Neural cell (in vitro differentiated cells): ENCODE data around the gene CXorf58. TPM values are rescaled to one million over a fixed set of nuclear protein-coding genes. Genes with fewer than 3 reads are reported as not detected.
A peak's percentile ranks its signal among the peaks of the same experiment; 100 is the strongest.

ENCODE experiments used
- H2AFZ ChIP-seq: fragments of 200-600, 300-800 bp; sonication (generic), shearing (Covaris generic); 2 replicates; pipeline ENCODE4 v1.6.0; 2014; ENCODE audit warnings: low read depth, mild to moderate bottlenecking, antibody characterized with exemption, low read length, moderate library complexity
- H3F3A ChIP-seq: fragments of 200-600 bp; shearing (Covaris generic); 2 replicates; pipeline ENCODE4 v1.6.1; 2016; ENCODE audit warnings: mild to moderate bottlenecking, moderate library complexity, mixed read lengths, antibody characterized with exemption, low read length; ENCODE audit not compliant: insufficient read depth, poor library complexity, severe bottlenecking
- H3K27ac ChIP-seq: fragments of 200-600, 300-800 bp; sonication (generic), shearing (Covaris generic); 2 replicates; pipeline ENCODE4 v1.5.1; 2014; ENCODE audit warnings: mild to moderate bottlenecking, low read length, moderate library complexity
- H3K27me3 ChIP-seq: fragments of 300-800, 200-600 bp; sonication (generic), shearing (Covaris generic); 2 replicates; pipeline ENCODE4 v1.6.0; 2014; ENCODE audit warnings: mild to moderate bottlenecking, low read depth, low read length, moderate library complexity; ENCODE audit not compliant: insufficient read depth
- H3K36me3 ChIP-seq: fragments of 300-800, 200-600 bp; sonication (generic), shearing (Covaris generic); 2 replicates; pipeline ENCODE4 v1.5.1; 2014; ENCODE audit warnings: mild to moderate bottlenecking, antibody characterized with exemption, low read length, moderate library complexity; ENCODE audit not compliant: insufficient read depth
- H3K4me2 ChIP-seq: fragments of 300-800, 200-600 bp; sonication (generic), shearing (Covaris generic); 2 replicates; pipeline ENCODE4 v1.6.0; 2014; ENCODE audit warnings: mild to moderate bottlenecking, low read length
- H3K4me3 ChIP-seq: fragments of 300-800, 200-600 bp; sonication (generic), shearing (Covaris generic); 2 replicates; pipeline ENCODE4 v1.5.1; 2014; ENCODE audit warnings: mild to moderate bottlenecking, low read length, moderate library complexity
- H3K79me2 ChIP-seq: fragments of 200-600 bp; shearing (Covaris generic); replicated peaks from 2 replicates; pipeline ENCODE4 v1.6.0; 2014; ENCODE audit warnings: mild to moderate bottlenecking, low read length, moderate library complexity; ENCODE audit not compliant: insufficient read depth
- H3K9ac ChIP-seq: fragments of 300-800, 200-600 bp; sonication (generic), shearing (Covaris generic); 2 replicates; pipeline ENCODE4 v1.6.1; 2016; ENCODE audit warnings: mild to moderate bottlenecking, low read length, mixed read lengths
- H3K9me2 ChIP-seq: fragments of 200-600 bp; shearing (Covaris generic); 2 replicates; pipeline ENCODE4 v1.6.1; 2016; ENCODE audit warnings: mild to moderate bottlenecking, low read length, mixed read lengths; ENCODE audit not compliant: insufficient read depth
- H3K9me3 ChIP-seq: fragments of 200-600, 300-800 bp; sonication (generic), shearing (Covaris generic); 2 replicates; pipeline ENCODE4 v1.6.1; 2016; ENCODE audit warnings: mild to moderate bottlenecking, mixed run types, low read length, moderate library complexity, mixed read lengths
- H4K20me1 ChIP-seq: fragments of 200-600 bp; shearing (Covaris generic); 2 replicates; pipeline ENCODE4 v1.6.1; 2016; ENCODE audit warnings: mild to moderate bottlenecking, mixed run types; ENCODE audit not compliant: insufficient read depth
- CTCF ChIP-seq: fragments of 450-650 bp; IDR thresholded peaks from 2 replicates; pipeline ENCODE4 v1.5.1; 2014; ENCODE audit warnings: antibody characterized with exemption, mild to moderate bottlenecking, moderate library complexity; ENCODE audit not compliant: poor library complexity, severe bottlenecking
- EP300 ChIP-seq: fragments of 450-650 bp; conservative IDR thresholded peaks from 2 replicates; pipeline ENCODE4 v1.6.1; 2014; ENCODE audit warnings: antibody characterized with exemption, mild to moderate bottlenecking, moderate library complexity; ENCODE audit not compliant: poor library complexity, severe bottlenecking
- EZH2 ChIP-seq: fragments of 200-600, 300-800 bp; shearing (Covaris generic), sonication (generic); IDR thresholded peaks from 2 replicates; pipeline ENCODE4 v1.6.1; 2014; ENCODE audit warnings: antibody characterized with exemption, low read length, borderline replicate concordance, mild to moderate bottlenecking; ENCODE audit not compliant: insufficient read depth, poor library complexity, severe bottlenecking
- MXI1 ChIP-seq: fragments of 450-650 bp; conservative IDR thresholded peaks from 2 replicates; pipeline ENCODE4 v1.6.1; 2014; ENCODE audit warnings: antibody characterized with exemption, mild to moderate bottlenecking; ENCODE audit not compliant: poor library complexity, severe bottlenecking
- POLR2AphosphoS5 ChIP-seq: IDR thresholded peaks from 2 replicates; pipeline ENCODE4 v1.6.1; 2012
- RAD21 ChIP-seq: fragments of 450-650 bp; conservative IDR thresholded peaks from 2 replicates; pipeline ENCODE4 v1.6.1; 2014; ENCODE audit warnings: antibody characterized with exemption, mild to moderate bottlenecking, moderate library complexity
- SMC3 ChIP-seq: fragments of 450-650 bp; conservative IDR thresholded peaks from 2 replicates; pipeline ENCODE4 v1.6.1; 2014; ENCODE audit warnings: antibody characterized with exemption, mild to moderate bottlenecking, moderate library complexity; ENCODE audit not compliant: poor library complexity
- TAF1 ChIP-seq: IDR thresholded peaks from 2 replicates; pipeline ENCODE4 v1.6.1; 2012; ENCODE audit warnings: low read depth
- polyA plus RNA-seq: library from polyadenylated mRNA; depleted of rRNA; stranded (reverse); fragments of >200 nt; gene quantifications from 2 replicates; pipeline ENCODE4 v1.2.3, GENCODE V29; 2014
- TF ChIP-seq, protein P1 (sequence below): IDR thresholded peaks from 2 replicates; pipeline ENCODE4 v1.6.1; 2012; ENCODE audit warnings: borderline replicate concordance

CXorf58 gene
- polyA plus RNA-seq, 1 donor from 2014 or later = 0.14 TPM

- H3K27ac ChIP-seq = no peak overlapping the region
- H3K27me3 ChIP-seq = no peaks in the 10 kb centered on the region
- no peak overlapping the region for H3K4me3 ChIP-seq
- H4K20me1 ChIP-seq = no peaks in the 10 kb centered on the region
- no peaks in the 10 kb centered on the region for H3K79me2 ChIP-seq
- H3F3A ChIP-seq = no peaks in the 10 kb centered on the region
- no peak overlapping the region for H3K4me2 ChIP-seq
- no peaks in the 10 kb centered on the region for H3K9me2 ChIP-seq
- H3K9ac ChIP-seq = no peak overlapping the region
- H3K36me3 ChIP-seq = no peaks in the 10 kb centered on the region
- no peak for TF ChIP-seq TAF1
- TF ChIP-seq, protein P1, sequence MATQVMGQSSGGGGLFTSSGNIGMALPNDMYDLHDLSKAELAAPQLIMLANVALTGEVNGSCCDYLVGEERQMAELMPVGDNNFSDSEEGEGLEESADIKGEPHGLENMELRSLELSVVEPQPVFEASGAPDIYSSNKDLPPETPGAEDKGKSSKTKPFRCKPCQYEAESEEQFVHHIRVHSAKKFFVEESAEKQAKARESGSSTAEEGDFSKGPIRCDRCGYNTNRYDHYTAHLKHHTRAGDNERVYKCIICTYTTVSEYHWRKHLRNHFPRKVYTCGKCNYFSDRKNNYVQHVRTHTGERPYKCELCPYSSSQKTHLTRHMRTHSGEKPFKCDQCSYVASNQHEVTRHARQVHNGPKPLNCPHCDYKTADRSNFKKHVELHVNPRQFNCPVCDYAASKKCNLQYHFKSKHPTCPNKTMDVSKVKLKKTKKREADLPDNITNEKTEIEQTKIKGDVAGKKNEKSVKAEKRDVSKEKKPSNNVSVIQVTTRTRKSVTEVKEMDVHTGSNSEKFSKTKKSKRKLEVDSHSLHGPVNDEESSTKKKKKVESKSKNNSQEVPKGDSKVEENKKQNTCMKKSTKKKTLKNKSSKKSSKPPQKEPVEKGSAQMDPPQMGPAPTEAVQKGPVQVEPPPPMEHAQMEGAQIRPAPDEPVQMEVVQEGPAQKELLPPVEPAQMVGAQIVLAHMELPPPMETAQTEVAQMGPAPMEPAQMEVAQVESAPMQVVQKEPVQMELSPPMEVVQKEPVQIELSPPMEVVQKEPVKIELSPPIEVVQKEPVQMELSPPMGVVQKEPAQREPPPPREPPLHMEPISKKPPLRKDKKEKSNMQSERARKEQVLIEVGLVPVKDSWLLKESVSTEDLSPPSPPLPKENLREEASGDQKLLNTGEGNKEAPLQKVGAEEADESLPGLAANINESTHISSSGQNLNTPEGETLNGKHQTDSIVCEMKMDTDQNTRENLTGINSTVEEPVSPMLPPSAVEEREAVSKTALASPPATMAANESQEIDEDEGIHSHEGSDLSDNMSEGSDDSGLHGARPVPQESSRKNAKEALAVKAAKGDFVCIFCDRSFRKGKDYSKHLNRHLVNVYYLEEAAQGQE = no peak
- no peak for TF ChIP-seq MXI1
- no peak for TF ChIP-seq EZH2
- no peak for TF ChIP-seq POLR2AphosphoS5
- no peak for TF ChIP-seq RAD21
- TF ChIP-seq SMC3 = no peak
- no peak for TF ChIP-seq CTCF
- no peak for TF ChIP-seq EP300
- no peak overlapping the region for H2AFZ ChIP-seq
- no peaks in the 10 kb centered on the region for H3K9me3 ChIP-seq
Measured at GRCh38 chrX:23904096-23904495, 3.7 kb upstream of the CXorf58 start.

GRCh38 chrX:23907111-23907497, 702 bp upstream of the CXorf58 start:
- Histone ChIP-seq H3K79me2 (no peaks in the 10 kb centered on the region), H3K4me2 (no peak overlapping the region), H4K20me1 (no peaks in the 10 kb centered on the region), H3K27ac (peak overlapping the region; percentile 75), H3K36me3 (no peaks in the 10 kb centered on the region), H3K27me3 (no peaks in the 10 kb centered on the region), H3K9me2 (no peaks in the 10 kb centered on the region), H3K9ac (peak overlapping the region; percentile 76), H3F3A (no peaks in the 10 kb centered on the region), H3K4me3 (peak overlapping the region; percentile 77), H3K9me3 (no peaks in the 10 kb centered on the region), H2AFZ (no peak overlapping the region)
- TF ChIP-seq CTCF (no peak), EZH2 (no peak), EP300 (no peak), TAF1 (no peak), MXI1 (no peak), RAD21 (no peak), POLR2AphosphoS5 (no peak), SMC3 (no peak)
- TF ChIP-seq, protein P1 = no peak
